Anterior cingulate cortex (tissue), 58 donors: ENCODE measurements around the gene MLST8.

Experiments used
- DNase-seq, 58 donors: peaks; one replicate each; lab custom pipeline; 2025; lab: John Stamatoyannopoulos, UW

The MLST8 gene

GRCh38 chr16:2205104-2205966, at the start of gene MLST8:
Gene MLST8, plus strand, starts transcription at chr16:2205454. Its CDS starts 632 bp downstream, at chr16:2206086.
- peak; percentile 28 to 95 (median 87) for DNase-seq

GRCh38 chr16:2155977-2156848, 49.0 kb upstream of the MLST8 start:
- DNase-seq, result peak in 1 of 58 donors; percentile 24

GRCh38 chr16:2156849-2157224, 48.4 kb upstream of the MLST8 start:
- DNase-seq, result no peak

GRCh38 chr16:2157480-2158261, 47.6 kb upstream of the MLST8 start:
- DNase-seq, result peak in 6 of 58 donors; percentile 16 to 31 (median 23)

- DNase-seq, result no peak
Measured at GRCh38 chr16:2158262-2158638, 47.0 kb upstream of the MLST8 start.

- peak in 49 of 58 donors; percentile 21 to 86 (median 64) for DNase-seq
Measured at GRCh38 chr16:2159175-2159838, 45.9 kb upstream of the MLST8 start.

- DNase-seq, result no peak
Measured at GRCh38 chr16:2160915-2161551, 44.2 kb upstream of the MLST8 start.

GRCh38 chr16:2161911-2162310, 43.3 kb upstream of the MLST8 start:
- no peak for DNase-seq

GRCh38 chr16:2162676-2163118, 42.6 kb upstream of the MLST8 start:
- no peak for DNase-seq

GRCh38 chr16:2163211-2163881, 41.9 kb upstream of the MLST8 start:
- DNase-seq, result no peak

GRCh38 chr16:2165861-2166260, 39.4 kb upstream of the MLST8 start:
- DNase-seq, result no peak

GRCh38 chr16:2166263-2167067, 38.8 kb upstream of the MLST8 start:
- no peak for DNase-seq

- no peak for DNase-seq
Measured at GRCh38 chr16:2167068-2167638, 38.1 kb upstream of the MLST8 start.

- no peak for DNase-seq
Measured at GRCh38 chr16:2170080-2170479, 35.2 kb upstream of the MLST8 start.

GRCh38 chr16:2170587-2171435, 34.4 kb upstream of the MLST8 start:
- no peak for DNase-seq

GRCh38 chr16:2171601-2172178, 33.6 kb upstream of the MLST8 start:
- DNase-seq, result no peak
